Astrocyte of the cerebellum (primary cell): Measurements from ENCODE around the gene PCP4.

Experiments used
- DNase-seq: peaks from one replicate; pipeline ENCODE4 v3.0.0-alpha.2; 2011; ENCODE audit warnings: low read depth
- H3K4me3 ChIP-seq: 2 replicates; pipeline ENCODE4 v1.5.1; 2011; ENCODE audit warnings: mild to moderate bottlenecking, low read depth, low read length, moderate library complexity
- CTCF ChIP-seq: IDR thresholded peaks from 2 replicates; pipeline ENCODE4 v1.5.1; 2012; ENCODE audit warnings: low read length, low read depth, moderate library complexity, mild to moderate bottlenecking; ENCODE audit errors: missing control alignments
- in situ Hi-C: cut with HindIII; loops from 2 replicates; pipeline ENCODE4 v1.10.0; 2017; ENCODE audit warnings: low sequenced_read_pairs

Gene PCP4

GRCh38 chr21:39924577-39925308, 57.5 kb downstream of the PCP4 start:
- no peak overlapping the region for H3K4me3 ChIP-seq
- TF ChIP-seq CTCF, result no peak
- DNase-seq, result no peak
- in situ Hi-C loops, result no loop called here

GRCh38 chr21:39927304-39927886, 60.2 kb downstream of the PCP4 start:
- no peak overlapping the region for H3K4me3 ChIP-seq
- no peak for DNase-seq
- in situ Hi-C loops, result no loop called here
- no peak for TF ChIP-seq CTCF

- no peak overlapping the region for H3K4me3 ChIP-seq
- TF ChIP-seq CTCF, result no peak
- in situ Hi-C loops, result no loop called here
- no peak for DNase-seq
Observed at GRCh38 chr21:39932335-39932734, 65.1 kb downstream of the PCP4 start.

GRCh38 chr21:39934895-39935294, 67.7 kb downstream of the PCP4 start:
- in situ Hi-C loops, result no loop called here

GRCh38 chr21:39935716-39936115, 68.5 kb downstream of the PCP4 start:
- in situ Hi-C loops, result no loop called here
- no peak for TF ChIP-seq CTCF
- DNase-seq, result no peak
- H3K4me3 ChIP-seq, result no peak overlapping the region

More at GRCh38 chr21:39934895-39935294, 67.7 kb downstream of the PCP4 start:
- no peak overlapping the region for H3K4me3 ChIP-seq
- no peak for TF ChIP-seq CTCF
- DNase-seq, result no peak

GRCh38 chr21:39938086-39938625, 70.9 kb downstream of the PCP4 start:
- no peak for DNase-seq
- H3K4me3 ChIP-seq, result no peak overlapping the region
- in situ Hi-C loops, result no loop called here
- TF ChIP-seq CTCF, result no peak
